Ishikawa (cell line): Measurements from ENCODE around the gene SELPLG.

ENCODE experiments used
- CEBPB ChIP-seq: IDR thresholded peaks from 2 replicates; pipeline ENCODE4 v1.6.1; 2012
- CREB1 ChIP-seq: IDR thresholded peaks from 2 replicates; pipeline ENCODE4 v1.6.1; 2012; ENCODE audit warnings: low read depth
- EGR1 ChIP-seq: IDR thresholded peaks from 2 replicates; pipeline ENCODE4 v1.6.1; 2012
- EP300 ChIP-seq: IDR thresholded peaks from 2 replicates; pipeline ENCODE4 v1.6.1; 2012; ENCODE audit warnings: borderline replicate concordance
- FOXM1 ChIP-seq: IDR thresholded peaks from 2 replicates; pipeline ENCODE4 v1.6.1; 2012; ENCODE audit warnings: low read depth, borderline replicate concordance
- NFIC ChIP-seq: IDR thresholded peaks from 2 replicates; pipeline ENCODE4 v1.6.1; 2012
- RAD21 ChIP-seq: IDR thresholded peaks from 2 replicates; pipeline ENCODE4 v1.6.1; 2012; ENCODE audit warnings: low read depth
- TAF1 ChIP-seq: IDR thresholded peaks from 2 replicates; pipeline ENCODE4 v1.6.1; 2012; ENCODE audit warnings: low read depth, mild to moderate bottlenecking
- TCF12 ChIP-seq: IDR thresholded peaks from 2 replicates; pipeline ENCODE4 v1.6.1; 2012; ENCODE audit warnings: low read depth
- TEAD4 ChIP-seq: IDR thresholded peaks from 2 replicates; pipeline ENCODE4 v1.6.1; 2012
- YY1 ChIP-seq: IDR thresholded peaks from 2 replicates; pipeline ENCODE4 v1.6.1; 2012; ENCODE audit warnings: low read depth
- ZBTB7A ChIP-seq: IDR thresholded peaks from 2 replicates; pipeline ENCODE4 v1.6.1; 2012; ENCODE audit warnings: low read depth
- TF ChIP-seq, protein P1 (sequence below): IDR thresholded peaks from 2 replicates; pipeline ENCODE4 v1.6.1; 2012
- TF ChIP-seq, protein P2 (sequence below): IDR thresholded peaks from 2 replicates; pipeline ENCODE4 v1.6.1; 2012; ENCODE audit warnings: low read depth, mild to moderate bottlenecking
- TF ChIP-seq, protein P3 (sequence below): IDR thresholded peaks from 2 replicates; pipeline ENCODE4 v1.6.1; 2012

SELPLG gene

DNA sequence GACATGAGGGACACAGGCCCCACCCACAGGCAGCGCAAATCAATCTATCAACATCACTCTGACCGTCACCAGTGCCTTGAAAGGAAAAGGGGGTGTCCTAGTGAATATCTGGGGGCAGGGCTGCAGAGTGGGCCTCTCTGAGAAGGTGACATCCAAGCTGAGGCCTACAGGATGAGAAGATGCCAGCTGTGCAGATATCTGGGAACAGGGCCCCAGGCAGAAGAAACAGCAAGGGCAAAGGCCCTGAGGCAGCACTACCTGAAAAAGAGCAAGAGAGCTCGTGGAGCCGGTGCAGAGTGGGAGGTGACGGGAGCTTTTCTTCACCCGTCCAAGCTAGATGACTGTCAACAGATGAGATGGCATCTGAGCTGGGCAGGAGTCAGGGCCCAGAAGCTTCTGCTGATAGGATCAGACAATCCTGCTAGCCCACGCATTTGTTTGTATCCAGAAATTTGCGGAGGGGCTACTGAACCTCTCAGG is 23.3 kb downstream of the SELPLG start:
- TF ChIP-seq YY1 (no peak), EP300 (no peak), RAD21 (no peak)
- TF ChIP-seq, protein P1, sequence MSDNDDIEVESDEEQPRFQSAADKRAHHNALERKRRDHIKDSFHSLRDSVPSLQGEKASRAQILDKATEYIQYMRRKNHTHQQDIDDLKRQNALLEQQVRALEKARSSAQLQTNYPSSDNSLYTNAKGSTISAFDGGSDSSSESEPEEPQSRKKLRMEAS = no peak
- TF ChIP-seq, protein P2, sequence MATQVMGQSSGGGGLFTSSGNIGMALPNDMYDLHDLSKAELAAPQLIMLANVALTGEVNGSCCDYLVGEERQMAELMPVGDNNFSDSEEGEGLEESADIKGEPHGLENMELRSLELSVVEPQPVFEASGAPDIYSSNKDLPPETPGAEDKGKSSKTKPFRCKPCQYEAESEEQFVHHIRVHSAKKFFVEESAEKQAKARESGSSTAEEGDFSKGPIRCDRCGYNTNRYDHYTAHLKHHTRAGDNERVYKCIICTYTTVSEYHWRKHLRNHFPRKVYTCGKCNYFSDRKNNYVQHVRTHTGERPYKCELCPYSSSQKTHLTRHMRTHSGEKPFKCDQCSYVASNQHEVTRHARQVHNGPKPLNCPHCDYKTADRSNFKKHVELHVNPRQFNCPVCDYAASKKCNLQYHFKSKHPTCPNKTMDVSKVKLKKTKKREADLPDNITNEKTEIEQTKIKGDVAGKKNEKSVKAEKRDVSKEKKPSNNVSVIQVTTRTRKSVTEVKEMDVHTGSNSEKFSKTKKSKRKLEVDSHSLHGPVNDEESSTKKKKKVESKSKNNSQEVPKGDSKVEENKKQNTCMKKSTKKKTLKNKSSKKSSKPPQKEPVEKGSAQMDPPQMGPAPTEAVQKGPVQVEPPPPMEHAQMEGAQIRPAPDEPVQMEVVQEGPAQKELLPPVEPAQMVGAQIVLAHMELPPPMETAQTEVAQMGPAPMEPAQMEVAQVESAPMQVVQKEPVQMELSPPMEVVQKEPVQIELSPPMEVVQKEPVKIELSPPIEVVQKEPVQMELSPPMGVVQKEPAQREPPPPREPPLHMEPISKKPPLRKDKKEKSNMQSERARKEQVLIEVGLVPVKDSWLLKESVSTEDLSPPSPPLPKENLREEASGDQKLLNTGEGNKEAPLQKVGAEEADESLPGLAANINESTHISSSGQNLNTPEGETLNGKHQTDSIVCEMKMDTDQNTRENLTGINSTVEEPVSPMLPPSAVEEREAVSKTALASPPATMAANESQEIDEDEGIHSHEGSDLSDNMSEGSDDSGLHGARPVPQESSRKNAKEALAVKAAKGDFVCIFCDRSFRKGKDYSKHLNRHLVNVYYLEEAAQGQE = no peak

DNA sequence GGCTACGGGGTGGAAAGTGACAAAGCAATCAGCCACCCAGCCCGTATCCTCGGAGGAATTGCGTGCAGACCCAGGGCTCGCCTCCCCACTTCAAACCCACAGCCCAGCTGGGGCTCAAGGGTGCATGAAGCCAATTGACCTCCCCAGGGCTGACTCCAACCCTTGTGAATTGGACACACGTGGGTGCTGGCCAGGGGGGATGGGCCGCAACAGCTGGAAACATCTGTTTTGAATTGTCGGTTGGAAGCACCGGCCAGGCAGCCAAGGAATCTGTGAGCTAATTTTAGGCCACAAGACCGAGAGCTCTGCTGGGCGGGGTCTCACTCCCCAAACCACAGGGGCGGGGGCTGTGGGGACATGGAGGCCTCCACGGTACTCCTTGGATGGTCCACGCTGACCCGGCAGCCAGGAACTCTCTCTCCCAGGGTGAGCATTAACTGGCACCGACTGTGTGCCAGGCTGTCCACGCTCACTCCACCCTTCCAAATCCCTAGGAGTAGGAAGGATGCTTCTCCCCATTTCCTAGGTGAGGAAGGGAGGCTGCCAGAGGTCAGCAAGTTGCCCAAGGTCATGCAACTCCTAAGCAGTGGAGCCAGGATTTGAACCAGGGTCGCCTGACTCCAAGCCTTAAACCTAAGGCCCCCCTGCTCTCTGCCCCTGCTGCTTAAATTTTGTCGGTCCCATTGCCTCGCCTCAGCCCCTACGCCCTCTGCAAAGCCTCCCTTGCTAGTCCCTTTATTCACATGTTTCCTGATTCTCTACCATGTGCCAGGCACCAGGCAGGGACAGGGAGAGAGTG is 24.0 kb downstream of the SELPLG start:
- TF ChIP-seq YY1 = no peak
- no peak for TF ChIP-seq TCF12
- TF ChIP-seq, protein P3, sequence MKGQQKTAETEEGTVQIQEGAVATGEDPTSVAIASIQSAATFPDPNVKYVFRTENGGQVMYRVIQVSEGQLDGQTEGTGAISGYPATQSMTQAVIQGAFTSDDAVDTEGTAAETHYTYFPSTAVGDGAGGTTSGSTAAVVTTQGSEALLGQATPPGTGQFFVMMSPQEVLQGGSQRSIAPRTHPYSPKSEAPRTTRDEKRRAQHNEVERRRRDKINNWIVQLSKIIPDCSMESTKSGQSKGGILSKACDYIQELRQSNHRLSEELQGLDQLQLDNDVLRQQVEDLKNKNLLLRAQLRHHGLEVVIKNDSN = no peak
- no peak for TF ChIP-seq NFIC
- TF ChIP-seq, protein P1 = no peak
- TF ChIP-seq CEBPB = no peak
- TF ChIP-seq CREB1 = no peak
- TF ChIP-seq, protein P2 = no peak
- TF ChIP-seq RAD21 = no peak
- TF ChIP-seq TEAD4 = no peak
- no peak for TF ChIP-seq FOXM1
- no peak for TF ChIP-seq TAF1

DNA sequence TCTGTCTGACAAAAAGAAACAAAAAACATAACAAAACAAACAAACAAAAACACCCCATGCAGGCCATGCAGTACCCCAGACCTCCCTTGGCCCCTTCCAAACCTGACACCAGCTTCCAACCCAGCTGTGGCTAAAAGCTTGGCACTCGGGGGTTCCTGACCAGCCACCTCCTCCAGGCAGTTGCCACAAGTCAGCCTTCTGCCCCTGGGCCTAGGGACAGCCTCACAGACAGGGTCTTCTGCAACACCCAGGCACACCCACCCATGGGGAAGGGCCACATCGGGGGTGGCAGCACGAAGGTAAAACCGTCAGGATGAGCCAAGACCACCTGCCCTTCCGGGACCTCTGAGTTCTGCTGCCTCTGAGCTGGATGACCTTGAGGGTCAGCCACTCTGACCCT is 25.1 kb downstream of the SELPLG start:
- TF ChIP-seq YY1 (no peak), FOXM1 (no peak), ZBTB7A (no peak), TEAD4 (no peak), CREB1 (no peak), NFIC (no peak)
- TF ChIP-seq, protein P2 = no peak
- TF ChIP-seq, protein P3 = no peak

DNA sequence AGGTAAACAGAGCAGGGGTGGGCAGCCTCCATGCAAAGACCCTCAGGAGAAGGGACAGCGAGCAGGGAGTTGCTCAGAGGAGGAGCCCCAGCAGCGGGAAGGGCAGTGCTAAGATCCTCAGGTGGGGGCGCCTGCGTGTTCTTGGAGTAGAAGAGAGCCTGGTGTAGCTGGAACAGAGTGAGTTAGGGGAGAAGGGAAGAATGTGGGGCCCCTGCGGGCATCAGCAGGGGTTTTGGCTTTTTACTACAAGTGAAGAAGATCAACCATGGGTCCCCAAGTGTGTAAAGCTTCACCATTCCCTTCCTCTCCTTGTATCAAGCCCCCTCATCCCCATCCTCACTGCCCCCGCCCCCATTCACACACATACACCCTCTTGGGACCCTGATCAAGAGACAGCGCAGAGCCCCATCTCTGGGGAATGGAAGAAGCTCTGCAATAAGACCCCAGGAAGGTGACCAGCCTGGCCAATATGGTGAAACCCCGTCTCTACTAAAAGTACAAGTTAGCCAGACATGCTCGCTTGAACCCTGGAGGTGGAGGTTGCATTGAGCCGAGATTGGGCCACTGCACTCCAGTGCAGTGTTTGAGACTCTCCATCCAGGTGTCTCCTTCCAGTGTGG is 25.6 kb downstream of the SELPLG start:
- TF ChIP-seq YY1 (no peak), RAD21 (no peak), ZBTB7A (no peak), NFIC (no peak), TAF1 (no peak), EGR1 (no peak), TCF12 (no peak)

DNA sequence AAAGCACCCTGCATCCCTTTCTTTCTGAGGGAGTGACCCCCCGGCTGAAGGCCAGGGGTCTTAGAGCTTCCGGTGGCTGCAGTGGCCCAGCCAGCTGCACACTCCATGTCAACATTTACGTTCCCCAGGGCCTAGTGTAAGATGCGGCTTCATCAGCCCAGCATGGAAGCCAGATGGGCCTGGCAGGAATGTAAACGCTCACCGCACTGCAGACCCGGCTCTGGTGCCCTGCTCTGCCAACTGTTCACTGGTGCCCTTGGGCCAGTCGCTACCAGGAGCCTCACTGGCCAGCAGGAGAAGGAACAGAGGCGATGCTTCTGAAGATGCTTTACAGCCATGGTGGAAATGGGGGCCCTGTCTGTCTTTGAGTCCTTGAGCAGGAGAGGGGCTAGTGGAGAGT is 27.2 kb downstream of the SELPLG start:
- TF ChIP-seq TAF1 (no peak), NFIC (no peak), TCF12 (no peak), YY1 (no peak), TEAD4 (no peak), RAD21 (no peak), CREB1 (no peak), FOXM1 (no peak), ZBTB7A (no peak), EP300 (no peak), CEBPB (no peak), EGR1 (no peak)
- TF ChIP-seq, protein P1 = no peak
- TF ChIP-seq, protein P2 = no peak
- TF ChIP-seq, protein P3 = no peak
